RPMI8226 (cell line): ENCODE results near the gene CDH23.
"Not testable (repeated sequence)": the region's sequence is repeated elsewhere in the genome, so short reads cannot be mapped to it uniquely, and the experiment has no call there.

Source experiments
- DNase-seq: peaks from one replicate; pipeline ENCODE4 v3.0.0-alpha.2; 2015

CDH23 gene

DNA sequence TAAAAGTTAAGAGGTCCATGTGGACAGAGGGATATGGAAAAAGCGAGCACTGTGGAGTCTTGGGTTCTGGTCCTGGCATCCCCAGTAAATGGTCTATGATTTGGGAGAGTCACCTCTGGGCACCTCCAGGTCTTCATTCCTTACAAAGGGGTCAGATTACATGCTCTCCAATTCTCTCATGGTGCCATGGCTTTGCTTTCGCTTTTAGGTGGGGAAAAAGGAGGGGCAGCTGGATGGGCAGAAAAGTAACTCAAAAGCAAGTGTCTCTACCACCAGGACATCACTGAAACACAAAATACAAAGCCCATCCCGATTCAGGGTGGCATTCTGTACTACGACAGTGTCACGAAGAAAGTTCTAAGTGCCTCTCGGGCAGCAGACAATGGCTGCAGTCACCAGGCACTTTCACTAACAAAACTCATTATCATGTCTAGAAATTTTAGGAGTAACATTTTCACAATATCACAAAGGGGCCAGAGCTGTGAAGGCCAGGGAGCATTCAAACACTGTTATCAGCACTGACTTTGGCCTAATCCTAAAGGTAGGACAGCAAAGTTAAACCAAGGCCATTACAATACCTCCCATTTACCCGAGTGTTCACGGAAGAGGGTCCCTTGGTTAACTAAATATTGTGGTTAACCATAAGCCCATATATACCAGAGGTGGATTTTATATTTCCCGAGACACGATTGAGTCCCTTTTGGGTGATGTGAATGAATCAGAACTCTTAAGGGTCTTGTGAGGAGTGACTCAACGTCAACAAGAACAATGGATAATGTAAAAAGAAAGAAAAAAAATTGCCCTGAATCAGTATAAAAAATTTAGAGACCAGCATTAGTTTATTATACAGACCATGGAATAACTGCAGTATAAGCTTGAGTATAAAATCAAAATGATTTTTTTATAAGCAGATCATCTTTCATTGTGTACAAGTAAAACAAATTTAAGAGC, 451.9 kb downstream of the CDH23 start:
- DNase-seq, result no peak

GRCh38 chr10:71849461-71849908, 452.8 kb downstream of the CDH23 start:
- no peak for DNase-seq

DNA sequence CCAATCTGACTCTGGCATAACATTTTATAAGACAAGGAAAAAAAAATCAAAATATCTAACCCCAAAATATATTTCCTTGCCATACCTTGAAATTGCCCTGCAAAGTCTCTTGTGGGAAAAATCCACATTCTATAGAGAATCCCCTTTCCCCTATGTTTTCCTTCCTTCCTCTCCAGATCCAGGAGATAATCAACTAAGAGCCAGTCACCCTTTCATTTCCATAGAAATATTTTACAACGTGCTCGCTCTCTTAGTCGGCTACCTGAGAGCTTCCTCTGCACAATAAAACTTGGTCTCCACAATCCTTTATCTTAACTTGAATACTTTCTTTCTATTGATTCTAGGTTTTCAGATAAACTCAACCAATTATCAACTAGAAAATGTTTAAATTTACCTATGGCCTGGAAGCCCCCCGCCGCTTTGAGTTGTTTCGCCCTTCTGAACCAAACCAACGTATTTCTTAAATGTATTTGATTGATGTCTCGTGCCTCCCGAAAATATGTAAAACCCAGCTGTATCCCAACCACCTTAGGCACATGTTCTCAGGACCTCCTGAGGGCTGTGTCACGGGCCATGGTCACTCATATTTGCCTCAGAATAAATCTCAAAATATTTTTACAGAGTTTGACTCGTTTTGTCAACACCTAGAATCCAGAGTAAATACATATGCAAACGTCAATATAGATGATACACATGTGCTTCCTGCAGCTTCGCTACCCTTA, 453.5 kb downstream of the CDH23 start:
- DNase-seq, result no peak

- peak; percentile 97 for DNase-seq
Observed at GRCh38 chr10:71850743-71851464, 454.2 kb downstream of the CDH23 start, which contains the start of gene PSAP. TSS of gene PSAP (minus strand) at chr10:71851251. CDS start at chr10:71851221, 30 bp downstream.

DNA sequence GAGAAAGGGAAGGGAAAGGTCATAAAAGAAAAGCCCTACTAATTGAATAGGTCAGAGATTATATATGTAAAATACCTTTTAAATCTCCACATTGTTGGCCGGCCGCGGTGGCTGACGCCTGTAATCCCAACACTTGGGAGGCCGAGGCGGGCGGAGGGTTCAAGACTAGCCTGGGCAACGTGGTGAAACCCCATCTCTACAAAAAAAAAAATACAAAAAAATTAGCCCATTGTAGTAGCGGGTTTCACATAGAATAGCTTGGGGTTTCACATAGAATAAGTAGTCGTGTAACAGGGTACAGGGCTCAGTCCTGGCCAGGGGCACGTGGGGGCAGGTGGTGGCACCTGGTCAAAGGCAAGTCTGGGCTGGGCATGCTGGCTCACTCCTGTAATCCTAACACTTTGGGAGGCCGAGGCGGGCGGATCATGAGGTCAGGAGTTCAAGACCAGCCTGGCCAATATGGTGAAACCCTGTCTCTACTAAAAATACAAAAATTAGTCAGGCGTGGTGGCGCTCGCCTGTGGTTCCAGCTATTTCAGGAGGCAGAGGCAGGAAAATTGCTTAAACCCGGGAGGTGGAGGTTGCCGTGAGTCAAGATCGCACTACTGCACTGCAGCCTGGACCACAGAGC, 454.9 kb downstream of the CDH23 start:
- DNase-seq, result not testable (repeated sequence)

DNA sequence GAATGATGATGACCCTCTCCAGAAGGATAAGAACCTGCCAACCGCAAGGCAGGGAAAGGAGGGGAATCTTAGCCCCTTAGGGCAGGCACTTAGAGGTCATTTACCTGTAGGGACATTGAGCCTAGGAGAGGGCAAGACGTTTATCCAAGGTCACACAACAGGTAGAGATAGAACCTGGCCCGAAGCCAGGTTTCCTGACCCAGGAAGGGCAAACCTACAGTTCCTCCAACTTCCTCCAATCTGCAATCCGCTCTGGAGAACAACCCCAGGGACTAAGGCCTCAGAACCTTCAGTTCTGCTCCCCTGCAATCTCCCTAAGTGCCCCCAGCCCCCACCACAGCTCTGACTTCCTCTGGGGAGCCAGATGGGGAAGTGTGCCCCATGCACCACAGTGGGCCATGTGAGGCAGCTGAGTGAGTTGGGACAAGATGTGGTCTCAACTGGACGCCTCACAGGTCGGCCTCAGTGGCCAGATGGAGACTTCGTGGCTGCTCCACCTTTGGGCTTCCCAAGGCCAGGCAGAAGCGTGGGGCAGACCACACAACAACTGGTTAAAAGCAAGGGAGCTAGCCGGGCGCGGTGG, 455.7 kb downstream of the CDH23 start:
- DNase-seq, result no peak

DNA sequence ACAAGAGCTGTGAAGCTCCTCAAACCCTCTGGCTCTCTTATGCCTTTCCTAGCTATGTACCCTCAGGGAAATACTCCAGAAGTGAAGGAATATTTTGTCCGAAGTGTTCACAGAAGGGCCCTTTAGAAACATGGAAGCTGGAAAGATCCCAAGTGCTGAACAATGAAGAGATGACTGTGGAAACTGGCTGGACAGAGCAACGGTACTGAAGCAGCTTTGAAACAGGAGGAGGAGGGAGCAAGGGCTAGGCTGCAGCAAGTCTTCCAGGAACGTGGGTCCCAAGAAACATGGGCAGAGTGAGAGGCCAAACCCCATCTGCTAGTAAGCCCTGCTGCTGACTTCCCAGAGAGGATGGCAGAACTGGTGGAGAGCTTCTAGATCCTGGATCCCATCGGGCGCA, 457.3 kb downstream of the CDH23 start:
- no peak for DNase-seq

DNA sequence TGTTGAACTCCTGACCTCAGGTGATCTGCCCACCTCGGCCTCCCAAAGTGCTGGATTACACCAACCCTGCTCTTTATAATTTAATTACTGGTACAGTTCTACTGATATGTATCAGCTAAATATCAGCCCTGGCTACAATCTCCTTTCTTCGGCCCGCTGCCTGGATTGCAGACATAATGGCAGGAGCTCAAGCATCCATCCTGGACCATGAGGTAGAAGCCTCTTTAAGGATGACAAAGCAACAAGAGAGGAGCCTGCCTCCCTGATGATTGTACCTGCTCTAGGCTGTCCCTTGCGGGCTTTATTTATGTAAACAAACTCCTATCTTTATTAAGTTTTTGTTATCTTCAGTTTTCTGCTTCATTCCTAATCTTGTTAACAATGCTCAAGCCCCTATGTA, 459.9 kb downstream of the CDH23 start:
- no peak for DNase-seq

- no peak for DNase-seq
Observed at GRCh38 chr10:71857934-71858890, 461.5 kb downstream of the CDH23 start.

- peak; percentile 86 for DNase-seq
Observed at GRCh38 chr10:71860243-71861029, 463.7 kb downstream of the CDH23 start.

DNA sequence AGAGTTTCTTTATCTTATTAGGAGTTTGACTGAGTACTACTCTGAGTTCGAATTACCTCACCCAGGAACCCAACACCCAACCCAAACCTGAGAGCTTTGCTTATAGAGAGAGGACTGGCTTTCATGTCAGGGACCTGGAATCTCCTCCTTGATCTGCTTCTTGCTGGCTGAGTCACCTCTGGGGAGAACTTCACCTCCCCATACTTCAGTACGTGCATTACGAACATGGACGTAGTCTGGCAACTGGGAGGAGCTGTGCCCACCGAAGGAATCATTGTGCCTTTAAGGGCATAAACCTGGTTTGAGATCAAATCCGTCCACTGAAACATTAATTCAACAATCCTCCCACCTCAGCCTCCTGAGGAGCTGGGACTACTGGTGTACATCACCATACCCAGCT, 466.5 kb downstream of the CDH23 start:
- no peak for DNase-seq

DNA sequence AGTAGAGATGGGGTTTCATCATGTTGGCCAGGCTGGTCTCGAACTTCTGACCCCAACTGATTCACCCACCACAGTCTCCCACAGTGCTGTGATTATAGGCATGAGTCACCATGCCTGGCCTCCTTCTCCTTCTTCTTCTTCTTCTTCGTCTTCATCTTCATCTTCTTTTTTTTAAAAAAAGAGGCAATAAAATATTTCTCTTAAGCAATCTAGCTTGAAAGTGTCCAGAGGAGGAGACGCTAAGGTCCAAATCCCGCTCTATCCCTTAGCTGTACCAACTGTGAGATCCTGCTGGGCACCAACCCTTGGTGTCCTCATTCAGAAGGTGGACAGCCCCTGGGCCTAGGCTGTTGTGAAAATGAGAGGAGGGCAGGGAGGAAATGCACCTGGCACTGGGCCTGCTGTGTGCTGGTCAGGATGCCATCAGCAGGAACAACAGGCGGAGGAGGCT, 468.2 kb downstream of the CDH23 start:
- DNase-seq, result peak; percentile 75
